ENCODE measurements around the gene SUN3. TPM values are rescaled to one million over a fixed set of nuclear protein-coding genes. Genes with fewer than 3 reads are reported as not detected.

SUN3 gene
- total RNA-seq, 1 donor from 2014 or later = not detected

- Histone ChIP-seq H3K9ac (no peak overlapping the region), H3K4me1 (peaks cover 11% of the 10 kb centered on the region), H3F3A (ENCODE audit: low read depth) (no peaks in the 10 kb centered on the region), H4K20me1 (ENCODE audit: low read depth) (no peaks in the 10 kb centered on the region), H3K4me3 (no peak overlapping the region), H3K36me3 (peaks cover 5% of the 10 kb centered on the region), H3K27me3 (no peaks in the 10 kb centered on the region), H3K79me2 (ENCODE audit: low read depth) (peaks cover 10% of the 10 kb centered on the region), H3K4me2 (no peak overlapping the region), H2AFZ (replicated peaks) (no peak overlapping the region), H3K27ac (no peak overlapping the region), H3K9me3 (ENCODE audit: low read depth) (no peaks in the 10 kb centered on the region)
- DNase-seq (ENCODE audit: low spot score) = peak; percentile 86
- TF ChIP-seq EZH2 (IDR thresholded peaks at IDR 0.05) = no peak
- TF ChIP-seq CTCF (IDR thresholded peaks at IDR 0.05) = peak; percentile 93
- peaks cover 12% of the 10 kb centered on the region for H3K4me1 Mint-ChIP-seq
- H3K27ac Mint-ChIP-seq = no peak overlapping the region
- H3K27me3 Mint-ChIP-seq (ENCODE audit: insufficient read depth, low read depth) = no peaks in the 10 kb centered on the region
- H3K9me3 Mint-ChIP-seq = no peaks in the 10 kb centered on the region
- H3K4me3 Mint-ChIP-seq = no peak overlapping the region
- peaks cover 40% of the 10 kb centered on the region for H3K36me3 Mint-ChIP-seq
Observed at GRCh38 chr7:47968847-47969774, 59.8 kb downstream of the SUN3 start.

- Histone ChIP-seq H3K27ac (no peak overlapping the region), H3K36me3 (peaks cover 8% of the 10 kb centered on the region), H3K79me2 (ENCODE audit: low read depth) (peaks cover 10% of the 10 kb centered on the region), H3K4me1 (peaks cover 11% of the 10 kb centered on the region), H3F3A (ENCODE audit: low read depth) (no peaks in the 10 kb centered on the region), H4K20me1 (ENCODE audit: low read depth) (no peaks in the 10 kb centered on the region), H3K9me3 (ENCODE audit: low read depth) (no peaks in the 10 kb centered on the region), H3K9ac (no peak overlapping the region), H2AFZ (replicated peaks) (no peak overlapping the region), H3K4me3 (no peak overlapping the region), H3K27me3 (no peaks in the 10 kb centered on the region), H3K4me2 (no peak overlapping the region)
- no peak for TF ChIP-seq CTCF (IDR thresholded peaks at IDR 0.05)
- TF ChIP-seq EZH2phosphoT487 (IDR thresholded peaks at IDR 0.05) = no peak
- no peak for TF ChIP-seq EZH2 (IDR thresholded peaks at IDR 0.05)
- Mint-ChIP-seq H3K36me3 (peaks cover 41% of the 10 kb centered on the region), H3K27ac (no peak overlapping the region), H3K27me3 (ENCODE audit: insufficient read depth, low read depth) (no peaks in the 10 kb centered on the region), H3K4me1 (peaks cover 12% of the 10 kb centered on the region), H3K4me3 (no peak overlapping the region), H3K9me3 (no peaks in the 10 kb centered on the region)
- DNase-seq (ENCODE audit: low spot score) = no peak
Observed at GRCh38 chr7:47967708-47968107, 61.2 kb downstream of the SUN3 start.

GRCh38 chr7:47967123-47967522 is 61.8 kb downstream of the SUN3 start:
- no peaks in the 10 kb centered on the region for H3F3A ChIP-seq (ENCODE audit: low read depth)
- peaks cover 10% of the 10 kb centered on the region for H3K79me2 ChIP-seq (ENCODE audit: low read depth)
- Mint-ChIP-seq H3K4me1 (peaks cover 12% of the 10 kb centered on the region), H3K9me3 (no peaks in the 10 kb centered on the region), H3K4me3 (no peak overlapping the region), H3K27ac (no peak overlapping the region), H3K27me3 (ENCODE audit: insufficient read depth, low read depth) (no peaks in the 10 kb centered on the region), H3K36me3 (peaks cover 40% of the 10 kb centered on the region)
- H3K27ac ChIP-seq = no peak overlapping the region
- TF ChIP-seq CTCF (IDR thresholded peaks at IDR 0.05) (no peak), EZH2 (IDR thresholded peaks at IDR 0.05) (no peak), EZH2phosphoT487 (IDR thresholded peaks at IDR 0.05) (no peak)
- H3K4me2 ChIP-seq = no peak overlapping the region
- no peaks in the 10 kb centered on the region for H3K9me3 ChIP-seq (ENCODE audit: low read depth)
- H3K4me3 ChIP-seq = no peak overlapping the region
- H3K9ac ChIP-seq = no peak overlapping the region
- peaks cover 8% of the 10 kb centered on the region for H3K36me3 ChIP-seq
- no peaks in the 10 kb centered on the region for H4K20me1 ChIP-seq (ENCODE audit: low read depth)
- peaks cover 11% of the 10 kb centered on the region for H3K4me1 ChIP-seq
- no peak overlapping the region for H2AFZ ChIP-seq (replicated peaks)
- no peaks in the 10 kb centered on the region for H3K27me3 ChIP-seq
- DNase-seq (ENCODE audit: low spot score) = no peak

All from neural progenitor cell (in vitro differentiated cells).